K562 (cell line): ENCODE measurements around the gene HADHB. TPM values are rescaled to one million over a fixed set of nuclear protein-coding genes. Genes with fewer than 3 reads are reported as not detected.

Experiments used
- HSF4 ChIP-seq: fragments of 250-450 bp; sonication (Bioruptor Pico); IDR thresholded peaks from 2 replicates; pipeline ENCODE4 v2.1.2; 2022; ENCODE audit warnings: mild to moderate bottlenecking, moderate library complexity, borderline replicate concordance
- JUN ChIP-seq, 2 experiments: sonication (generic) in 1 of 2; formaldehyde crosslinking in 1 of 2; IDR thresholded peaks; 2 replicates each; pipeline versions ENCODE4 v1.6.1 to v1.8.0; 2012 to 2022; ENCODE audit warnings: borderline replicate concordance in 2 of 2, mild to moderate bottlenecking in 2 of 2, improper control_type of control experiment in 1 of 2, low read depth in 1 of 2, low read length in 1 of 2, missing genetic modification reagents in 1 of 2
- MAX ChIP-seq: sonication (generic); formaldehyde crosslinking; IDR thresholded peaks from 2 replicates; pipeline ENCODE4 v1.9.0; 2022; ENCODE audit warnings: mild to moderate bottlenecking, missing genetic modification reagents
- NEUROD1 ChIP-seq: fragments of 150-350 bp; IDR thresholded peaks from 2 replicates; pipeline ENCODE4 v1.6.1; 2014; ENCODE audit warnings: borderline replicate concordance, low read length, low read depth; ENCODE audit not compliant: partially characterized antibody
- NR2C2 ChIP-seq, 2 experiments: fragments of 200-800 bp in 1 of 2; sonication (Bioruptor generic) in 1 of 2; sonication (generic) in 1 of 2; formaldehyde crosslinking in 1 of 2; IDR thresholded peaks; 2 replicates each; pipeline versions ENCODE4 v1.6.1 to v1.8.0; 2016 to 2022; ENCODE audit warnings: mild to moderate bottlenecking in 1 of 2, missing compliant biosample characterization in 1 of 2, missing genetic modification characterization in 1 of 2, missing genetic modification reagents in 1 of 2
- POU5F1 ChIP-seq: fragments of 150-350 bp; IDR thresholded peaks from 2 replicates; pipeline ENCODE4 v1.6.1; 2014; ENCODE audit warnings: borderline replicate concordance, low read length, low read depth, mild to moderate bottlenecking; ENCODE audit not compliant: partially characterized antibody
- RBBP5 ChIP-seq: fragments of 200-600 bp; sonication (generic); IDR thresholded peaks from 2 replicates; pipeline ENCODE4 v1.6.1; 2012; ENCODE audit warnings: borderline replicate concordance, mild to moderate bottlenecking, low read length, control low read depth, inconsistent platforms; ENCODE audit not compliant: insufficient read depth, poor library complexity, severe bottlenecking
- RCOR1 ChIP-seq, 2 experiments: IDR thresholded peaks; 2 replicates each; pipeline ENCODE4 v1.6.1; 2012; ENCODE audit warnings: low read depth in 2 of 2, low read length in 2 of 2, borderline replicate concordance in 1 of 2, improper control_type of control experiment in 1 of 2
- SAFB2 ChIP-seq: fragments of 200-400 bp; formaldehyde crosslinking; IDR thresholded peaks from 2 replicates; pipeline ENCODE4 v1.6.1; 2018; ENCODE audit warnings: borderline replicate concordance, low read length, low read depth, moderate library complexity; ENCODE audit not compliant: severe bottlenecking
- SMAD3 ChIP-seq: fragments of 450-650 bp; formaldehyde crosslinking; conservative IDR thresholded peaks from 2 replicates; pipeline ENCODE4 v1.4.0; 2020; ENCODE audit warnings: mild to moderate bottlenecking
- SRSF9 ChIP-seq: fragments of 200-400 bp; formaldehyde crosslinking; IDR thresholded peaks from 2 replicates; pipeline ENCODE4 v1.6.1; 2017; ENCODE audit warnings: low read depth, low read length, borderline replicate concordance
- TCFL5 ChIP-seq: fragments of 250-450 bp; sonication (Bioruptor Pico); conservative IDR thresholded peaks from 2 replicates; pipeline ENCODE4 v1.6.1; 2021; ENCODE audit warnings: mild to moderate bottlenecking, moderate library complexity, matching md5 sums
- TEAD2 ChIP-seq: fragments of 450-650 bp; IDR thresholded peaks from 2 replicates; pipeline ENCODE4 v1.6.1; 2016; ENCODE audit warnings: missing genetic modification characterization, control low read depth, missing compliant biosample characterization
- TFAP4 ChIP-seq: sonication (generic); formaldehyde crosslinking; IDR thresholded peaks from 2 replicates; pipeline ENCODE4 v1.8.0; 2022; ENCODE audit warnings: missing genetic modification reagents, mild to moderate bottlenecking, moderate library complexity, borderline replicate concordance
- TFE3 ChIP-seq: fragments of 450-650 bp; formaldehyde crosslinking; IDR thresholded peaks from 2 replicates; pipeline ENCODE4 v1.4.0; 2020; ENCODE audit warnings: mild to moderate bottlenecking, mixed read lengths
- THRB ChIP-seq: fragments of 450-650 bp; formaldehyde crosslinking; conservative IDR thresholded peaks from 2 replicates; pipeline ENCODE4 v1.4.0; 2022; ENCODE audit warnings: mild to moderate bottlenecking, missing genetic modification characterization
- USF1 ChIP-seq: sonication (generic); formaldehyde crosslinking; IDR thresholded peaks from 2 replicates; pipeline ENCODE4 v1.9.0; 2022; ENCODE audit warnings: mild to moderate bottlenecking, missing genetic modification reagents
- ZFP36 ChIP-seq: fragments of 150-350 bp; IDR thresholded peaks from 2 replicates; pipeline ENCODE4 v1.6.1; 2018; ENCODE audit warnings: low read length, low read depth; ENCODE audit not compliant: partially characterized antibody
- ZNF184 ChIP-seq: sonication (generic); formaldehyde crosslinking; IDR thresholded peaks from 2 replicates; pipeline ENCODE4 v1.5.0; 2020; ENCODE audit warnings: missing genetic modification reagents
- polyA plus RNA-seq, 8 experiments: library from polyadenylated mRNA; depleted of rRNA in 4 of 8; stranded (reverse) in 5 of 8; unstranded in 3 of 8; fragments of >200 nt; fragmentation: Nextera tagmentation in 2 of 8; fragmentation: Illumina TruSeq in 1 of 8; extraction: Ambion mirVana in 2 of 8; extraction: Trizol in 1 of 8; gene quantifications; 2 replicates each; pipeline versions ENCODE4 v1.2.1 to v1.2.3, GENCODE V29; 2011 to 2014; ENCODE audit warnings: inconsistent platforms in 1 of 8, missing spikeins in 1 of 8
- total RNA-seq, 7 experiments: library from RNA; depleted of rRNA in 6 of 7; stranded (reverse); fragments of >200 nt in 6 of 7; fragmentation: Illumina TruSeq in 2 of 7; extraction: Trizol in 2 of 7; gene quantifications; 2 replicates each; pipeline versions ENCODE4 v1.2.1 to v1.2.3, GENCODE V29; 2011 to 2021; ENCODE audit warnings: low replicate concordance in 1 of 7

The HADHB gene
- total and polyA plus RNA-seq, 9 of the 15 experiments (the other 6 are each of a cell fraction or from before 2014, with no cell fraction given), result 67.3 to 199 (median 100) TPM

GRCh38 chr2:26316845-26317244, 72.1 kb downstream of the HADHB start (continued):
- no peak for TF ChIP-seq USF1
- no peak for TF ChIP-seq NR2C2 (CRISPR knock-in tag; IDR thresholded peaks at IDR 0.05)
- no peak for TF ChIP-seq NR2C2 (tag; IDR thresholded peaks at IDR 0.05)
- no peak for TF ChIP-seq RBBP5
- no peak for TF ChIP-seq HSF4
- no peak for TF ChIP-seq SMAD3 (CRISPR knock-in tag)
- no peak for TF ChIP-seq SRSF9
- TF ChIP-seq RCOR1 (IDR thresholded peaks at IDR 0.05; ENCODE audit: borderline replicate concordance in 1 of 2, low read depth in 2 of 2, low read length in 2 of 2), result peak in 1 of 2 experiments; percentile 73; a peak in 1 of 4 replicates
- no peak for TF ChIP-seq TFE3 (CRISPR knock-in tag)
- no peak for TF ChIP-seq POU5F1
- TF ChIP-seq TFAP4 (CRISPR knock-in tag), result peak; percentile 85; the same call in 1 of the 2 replicates
- TF ChIP-seq ZFP36, result no peak
- TF ChIP-seq ZNF184 (CRISPR knock-in tag), result no peak
- TF ChIP-seq NEUROD1, result no peak
- no peak for TF ChIP-seq TCFL5
- TF ChIP-seq THRB (CRISPR knock-in tag), result no peak
- TF ChIP-seq SAFB2, result no peak
- no peak for TF ChIP-seq JUN (IDR thresholded peaks at IDR 0.05; ENCODE audit: borderline replicate concordance, low read depth, low read length)
- TF ChIP-seq JUN (CRISPR knock-in tag; IDR thresholded peaks at IDR 0.05; ENCODE audit: borderline replicate concordance), result no peak
- TF ChIP-seq MAX (CRISPR knock-in tag), result no peak
- no peak for TF ChIP-seq TEAD2 (tag)
